Heart left ventricle (tissue), 16 donors: ENCODE measurements around the gene METTL27. TPM values are rescaled to one million over a fixed set of nuclear protein-coding genes. Genes with fewer than 3 reads are reported as not detected.
"Not testable (repeated sequence)": the region's sequence is repeated elsewhere in the genome, so short reads cannot be mapped to it uniquely, and the experiment has no call there.

Experiments
- ATAC-seq, 4 donors: fragments of 200-7000 bp; cut with Tn5 transposase; one replicate each; pipeline ENCODE4 v1.9.1; 2020 to 2022; ENCODE audit warnings: moderate library complexity in 4 of 4, mild to moderate bottlenecking in 3 of 4, moderate number of reproducible peaks in 1 of 4
- DNase-seq, 5 donors: peaks; one replicate each; pipeline ENCODE4 v3.0.0-alpha.2; 2020
- H3K27ac ChIP-seq, 12 donors: fragments of 200-600 bp; sonication (generic) in 4 of 12; one replicate each; pipeline versions ENCODE4 v1.5.0 to v1.8.0; 2016 to 2022; ENCODE audit warnings: mild to moderate bottlenecking in 2 of 12
- H3K27me3 ChIP-seq, 9 donors: fragments of 200-600 bp; sonication (generic) in 2 of 9; one replicate each; pipeline versions ENCODE4 v1.5.1 to v1.8.0; 2016 to 2022; ENCODE audit warnings: mild to moderate bottlenecking in 3 of 9
- H3K36me3 ChIP-seq, 9 donors: fragments of 200-600 bp; sonication (generic) in 2 of 9; one replicate each; pipeline versions ENCODE4 v1.5.0 to v1.8.0; 2018 to 2022; ENCODE audit warnings: mild to moderate bottlenecking in 2 of 9
- H3K4me1 ChIP-seq, 12 donors: fragments of 200-600 bp; sonication (generic) in 4 of 12; one replicate each; pipeline versions ENCODE4 v1.5.0 to v1.8.0; 2016 to 2022; ENCODE audit warnings: mild to moderate bottlenecking in 3 of 12
- H3K4me3 ChIP-seq, 12 donors: fragments of 200-600 bp; sonication (generic) in 4 of 12; one replicate each; pipeline versions ENCODE4 v1.5.0 to v1.8.0; 2017 to 2022; ENCODE audit warnings: mild to moderate bottlenecking in 9 of 12, moderate library complexity in 4 of 12
- H3K9me3 ChIP-seq, 12 donors: fragments of 200-600 bp; sonication (generic) in 4 of 12; one replicate each; pipeline versions ENCODE4 v1.5.0 to v1.8.0; 2016 to 2022; ENCODE audit warnings: mild to moderate bottlenecking in 1 of 12
- POLR2A ChIP-seq, 2 donors: fragments of 450-650 bp; IDR thresholded peaks; one replicate each; pipeline ENCODE4 v1.6.1; 2017; ENCODE audit warnings: antibody characterized with exemption in 2 of 2, mild to moderate bottlenecking in 2 of 2, moderate library complexity in 2 of 2
- WGBS, 4 donors: extraction: QIAGEN DNeasy Blood & Tissue Kit in 2 of 4; methylation state at CpG; one replicate each; pipeline versions ENCODE4 v1.1.5 to v1.1.7; 2013 to 2018; 5-methylcytosine and 5-hydroxymethylcytosine counted together
- intact Hi-C, 10 donors: fragments of 100-400 bp; cut with DNase I; formaldehyde crosslinking; loops; one replicate each; pipeline versions ENCODE4 v1.11.1 to v1.14.2; 2022
- polyA plus RNA-seq, 2 donors: library from polyadenylated mRNA; stranded (reverse); fragments of 200-250 nt; gene quantifications; one replicate each; pipeline ENCODE4 v1.2.3, GENCODE V29; 2013
- total RNA-seq, 9 donors: library from RNA; depleted of rRNA in 2 of 9; stranded (reverse); fragments of >200 nt in 2 of 9; fragmentation: NEBNext Ultra II Directional in 3 of 9; extraction: Animal tissue kit (Norgen Biotek cat#: 25700) in 3 of 9; gene quantifications; one replicate each; pipeline versions ENCODE4 v1.1.0 to v1.2.4, GENCODE V29; 2016 to 2023
- TF ChIP-seq, protein P1 (sequence below), 12 donors: fragments of 200-600 bp; sonication (generic) in 4 of 12; IDR thresholded peaks; one replicate each; pipeline versions ENCODE4 v1.5.0 to v1.8.0; 2018 to 2022; ENCODE audit warnings: antibody characterized with exemption in 12 of 12, mild to moderate bottlenecking in 5 of 12
- donor health status: ischemic (EF 13 %, LVEDD 7.1; RV severe dilation, severe dysfunction).
- donor health status: healthy with polysubstance abuse.
- donor health status: DM: no; HTN: yes; CAD: no.
- donor health status: DM: no; HTN: no; CAD: no.
- donor health status: ischemic (EF 25% LVEDD 6.9; RV normal size, moderate dysfunction).
- donor health status: ischemic (EF 25% LVEDD 5.7; RV mildly dilated, moderate dysfunction).
- donor health status: healthy.
- donor health status: DM: yes; HTN: yes; CAD: no.
- donor health status: ischemic (EF 35%, LVEDD 5.7; RV mildly dilated, moderate dysfunction).
- donor health status: nonischemic (EF 11% LVEDD 7.7; RV severe dilation, severe dysfunction).
- donor health status: DM: yes; HTN: yes; CAD: no.
- donor health status: PGD.
- donor health status: ischemic (EF 29% LVEDD 5.4; RV normal size, mild dysfunction).
- donor health status: nonischemic (EF 23%, LVEDD 6.1; RV moderate dilation, normal function).

METTL27 gene
- total and polyA plus RNA-seq, 11 donors: 0.12 to 2.7 (median 0.65) TPM; not detected in 4

DNA sequence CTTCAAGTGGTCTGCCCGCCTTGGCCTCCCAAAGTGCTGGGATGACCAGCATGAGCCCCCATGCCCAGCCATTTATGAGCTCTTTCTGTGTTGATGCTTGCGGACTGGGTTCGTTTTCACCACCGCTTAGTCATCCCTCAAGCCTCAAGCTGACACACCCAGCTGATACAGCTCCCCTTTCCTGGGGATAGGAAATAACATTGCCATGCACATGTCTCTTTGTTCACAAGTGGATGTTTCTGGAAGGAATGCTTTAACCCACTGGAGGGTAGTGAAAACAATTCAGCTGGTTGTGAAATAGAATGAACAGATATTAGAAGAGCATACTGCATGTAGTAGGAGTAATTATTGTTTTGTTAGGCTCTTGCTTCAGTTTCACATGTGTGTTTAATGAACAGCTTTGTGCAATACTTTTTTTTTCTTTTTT lies 8.5 kb upstream of the METTL27 start:
- H3K36me3 ChIP-seq: no peaks in the 10 kb centered on the region
- DNase-seq (peak in 2 of 5 donors; percentile 18 to 57), ATAC-seq (peak; percentile 34 to 77 (median 66))
- H3K27ac ChIP-seq: peak overlapping the region in 11 of 12 donors; percentile 18 to 79 (median 59)
- TF ChIP-seq POLR2A (IDR thresholded peaks at IDR 0.05): no peak
- TF ChIP-seq, protein P1, sequence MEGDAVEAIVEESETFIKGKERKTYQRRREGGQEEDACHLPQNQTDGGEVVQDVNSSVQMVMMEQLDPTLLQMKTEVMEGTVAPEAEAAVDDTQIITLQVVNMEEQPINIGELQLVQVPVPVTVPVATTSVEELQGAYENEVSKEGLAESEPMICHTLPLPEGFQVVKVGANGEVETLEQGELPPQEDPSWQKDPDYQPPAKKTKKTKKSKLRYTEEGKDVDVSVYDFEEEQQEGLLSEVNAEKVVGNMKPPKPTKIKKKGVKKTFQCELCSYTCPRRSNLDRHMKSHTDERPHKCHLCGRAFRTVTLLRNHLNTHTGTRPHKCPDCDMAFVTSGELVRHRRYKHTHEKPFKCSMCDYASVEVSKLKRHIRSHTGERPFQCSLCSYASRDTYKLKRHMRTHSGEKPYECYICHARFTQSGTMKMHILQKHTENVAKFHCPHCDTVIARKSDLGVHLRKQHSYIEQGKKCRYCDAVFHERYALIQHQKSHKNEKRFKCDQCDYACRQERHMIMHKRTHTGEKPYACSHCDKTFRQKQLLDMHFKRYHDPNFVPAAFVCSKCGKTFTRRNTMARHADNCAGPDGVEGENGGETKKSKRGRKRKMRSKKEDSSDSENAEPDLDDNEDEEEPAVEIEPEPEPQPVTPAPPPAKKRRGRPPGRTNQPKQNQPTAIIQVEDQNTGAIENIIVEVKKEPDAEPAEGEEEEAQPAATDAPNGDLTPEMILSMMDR (IDR thresholded peaks at IDR 0.05): no peak
- intact Hi-C loops: loop anchor here in 4 of 10 donors (10.0 kb wide), 2 partner anchors 106 to 246 kb away; no protein-coding TSS in a partner anchor
- H3K27me3 ChIP-seq: peaks cover 0 to 18% (median 0%) of the 10 kb centered on the region in 9 donors
- H3K9me3 ChIP-seq: no peaks in the 10 kb centered on the region
- H3K4me1 ChIP-seq: peaks cover 0 to 28% (median 6%) of the 10 kb centered on the region in 12 donors
- H3K4me3 ChIP-seq: no peak overlapping the region
- 58 to 78% (median 73%) methylated on average over 4 of the region's 4 CpGs for WGBS, 4 donors

DNA sequence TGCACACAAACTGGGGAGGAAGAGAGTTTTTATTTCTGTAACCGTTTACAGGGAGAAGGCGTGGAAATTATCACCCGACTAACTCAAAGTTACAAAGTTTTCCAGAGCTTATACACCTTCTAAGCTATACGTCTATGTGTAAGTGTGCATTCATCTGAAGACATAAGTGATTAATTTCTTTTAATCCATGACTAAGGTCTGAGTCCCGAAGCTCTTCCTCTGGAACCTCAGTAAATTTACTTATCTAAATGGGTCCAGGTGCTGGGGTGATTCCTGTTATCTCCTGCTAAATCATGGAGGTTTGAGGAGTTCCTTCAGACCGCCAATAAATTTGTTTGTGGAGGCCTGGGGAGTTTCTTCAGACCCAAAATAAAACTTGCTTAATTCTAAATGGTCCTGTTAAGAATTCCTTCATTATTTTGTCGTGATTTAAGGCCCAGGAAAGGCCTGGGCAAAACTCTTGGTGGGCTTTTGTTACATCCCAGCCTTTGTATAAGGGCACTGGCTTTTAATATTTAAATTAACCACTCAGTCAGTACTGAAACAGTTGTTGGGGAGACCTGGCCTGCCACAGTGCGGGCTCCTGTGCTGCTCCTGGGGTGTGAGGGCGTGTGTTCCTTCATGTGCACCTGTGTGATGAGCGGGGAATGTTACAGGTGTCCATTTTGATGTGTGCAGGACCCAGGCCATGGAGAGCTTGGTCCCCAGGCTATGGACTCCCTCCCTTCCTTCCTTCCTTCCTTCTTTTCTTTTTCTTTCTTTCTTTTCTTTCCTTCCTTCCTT lies 5.8 kb upstream of the METTL27 start:
- TF ChIP-seq, protein P1 (IDR thresholded peaks at IDR 0.05): no peak
- no peak for TF ChIP-seq POLR2A (IDR thresholded peaks at IDR 0.05)
- Histone ChIP-seq H3K4me1 (peaks cover 0 to 55% (median 3%) of the 10 kb centered on the region in 12 donors), H3K9me3 (no peaks in the 10 kb centered on the region), H3K36me3 (no peaks in the 10 kb centered on the region), H3K4me3 (no peak overlapping the region), H3K27me3 (no peaks in the 10 kb centered on the region), H3K27ac (no peak overlapping the region)
- DNase-seq (peak in 1 of 5 donors; percentile 13), ATAC-seq (no peak)
- 91 to 95% (median 92%) methylated on average over 10 of the region's 10 CpGs for WGBS, 4 donors
- intact Hi-C loops: loop anchor here in 1 of 10 donors (10.0 kb wide), 1 partner anchor 103 kb away; no protein-coding TSS in a partner anchor

DNA sequence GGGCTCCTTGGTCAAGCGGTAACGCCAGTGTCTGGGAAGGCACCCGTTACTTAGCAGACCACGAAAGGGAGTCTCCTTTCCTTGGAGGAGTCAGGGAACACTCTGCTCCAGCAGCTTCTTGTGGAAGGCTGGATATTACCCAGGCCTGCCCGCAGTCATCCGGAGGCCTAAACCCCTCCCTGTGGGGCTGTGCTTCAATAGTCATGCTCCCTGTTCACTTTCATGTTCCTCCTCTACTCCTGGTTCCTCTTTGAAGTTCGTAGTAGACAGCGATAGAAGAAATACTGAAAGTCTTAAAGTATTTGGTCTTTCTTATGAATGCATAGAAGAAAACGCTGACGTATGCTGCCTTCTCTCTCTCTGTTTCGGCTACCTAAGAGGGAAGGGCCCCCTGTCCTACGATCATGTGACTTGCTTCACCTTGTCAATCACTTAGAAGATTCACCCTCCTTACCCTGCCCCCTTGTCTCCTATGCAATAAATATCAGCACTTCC lies 3.4 kb upstream of the METTL27 start:
- H3K4me3 ChIP-seq, H3K36me3 ChIP-seq, H3K27me3 ChIP-seq, ATAC-seq, H3K9me3 ChIP-seq: not testable (repeated sequence)
- 67 to 79% (median 71%) methylated on average over 12 of the region's 12 CpGs for WGBS, 4 donors
- intact Hi-C loops: loop anchor here in 1 of 10 donors (10.0 kb wide), 1 partner anchor 101 kb away; no protein-coding TSS in a partner anchor
- Histone ChIP-seq H3K27ac (peak overlapping the region in 2 of 12 donors; percentile 11 to 76), H3K4me1 (peaks cover 0 to 54% (median 11%) of the 10 kb centered on the region in 12 donors)
- DNase-seq: peak in 1 of 5 donors; percentile 47

DNA sequence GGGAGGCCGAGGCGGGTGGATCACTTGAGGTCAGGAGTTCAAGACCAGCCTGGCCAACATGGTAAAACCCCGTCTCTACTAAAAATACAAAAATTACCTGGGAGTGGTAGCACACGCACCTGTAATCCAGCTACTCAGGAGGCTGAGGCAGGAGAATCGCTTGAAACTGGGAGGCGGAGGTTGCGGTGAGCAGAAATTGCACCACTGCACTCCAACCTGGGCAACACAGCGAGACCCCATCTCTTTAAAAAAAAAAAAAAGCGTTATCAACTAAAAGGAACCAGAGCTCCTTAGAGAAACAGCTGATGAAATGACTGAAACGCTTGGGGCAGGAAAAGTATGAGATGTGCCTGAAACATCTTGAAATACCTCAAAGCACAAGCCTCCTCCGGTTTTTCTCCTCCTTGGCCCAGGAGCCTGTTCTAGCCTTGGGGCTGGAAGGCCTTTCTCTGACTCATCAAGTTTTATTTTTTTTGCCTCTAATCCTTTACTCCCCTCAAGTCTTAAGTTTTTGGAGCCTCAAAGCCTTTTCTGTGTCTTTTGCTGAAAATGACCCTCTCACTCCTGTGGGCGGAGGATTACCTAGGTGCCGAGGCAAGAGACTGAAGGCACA lies 2.6 kb upstream of the METTL27 start:
- no peak for TF ChIP-seq POLR2A (IDR thresholded peaks at IDR 0.05)
- TF ChIP-seq, protein P1 (IDR thresholded peaks at IDR 0.05): no peak
- intact Hi-C loops: loop anchor here in 1 of 10 donors (10.0 kb wide), 1 partner anchor 100 kb away; no protein-coding TSS in a partner anchor
- DNase-seq (peak in 1 of 5 donors; percentile 2), ATAC-seq (no peak)
- no peak overlapping the region for H3K4me3 ChIP-seq
- 86 to 91% (median 88%) methylated on average over 13 of the region's 13 CpGs for WGBS, 4 donors
- no peaks in the 10 kb centered on the region for H3K27me3 ChIP-seq
- H3K9me3 ChIP-seq: no peaks in the 10 kb centered on the region
- H3K4me1 ChIP-seq: peaks cover 0 to 47% (median 10%) of the 10 kb centered on the region in 12 donors
- peak overlapping the region in 1 of 12 donors; percentile 76 for H3K27ac ChIP-seq
- H3K36me3 ChIP-seq: no peaks in the 10 kb centered on the region
